ENCODE data around the gene IRF8. TPM values are rescaled to one million over a fixed set of nuclear protein-coding genes. Genes with fewer than 3 reads are reported as not detected.
A peak's percentile ranks its signal among the peaks of the same experiment; 100 is the strongest.

IRF8 gene
- total RNA-seq, 2 donors from 2014 or later = 5.4 to 22.8 TPM

- Mint-ChIP-seq H3K4me1 (peaks cover 9% of the 10 kb centered on the region), H3K4me3 (no peak overlapping the region), H3K36me3 (ENCODE audit: low read depth) (no peaks in the 10 kb centered on the region), H3K27ac (no peak overlapping the region), H3K27me3 (peaks cover 36% of the 10 kb centered on the region)
- no peak for DNase-seq
- no peak for ATAC-seq
- no peaks in the 10 kb centered on the region for H3K9me3 ChIP-seq (ENCODE audit: control insufficient read depth, low read length, poor library complexity, severe bottlenecking)
These were observed 7.8 kb upstream of the IRF8 start for GRCh38 chr16:85891033-85891775.

- Mint-ChIP-seq H3K4me3 (no peak overlapping the region), H3K4me1 (peaks cover 9% of the 10 kb centered on the region), H3K27ac (no peak overlapping the region), H3K27me3 (peaks cover 36% of the 10 kb centered on the region), H3K36me3 (ENCODE audit: low read depth) (no peaks in the 10 kb centered on the region)
- ATAC-seq (no peak), DNase-seq (no peak)
- no peaks in the 10 kb centered on the region for H3K9me3 ChIP-seq (ENCODE audit: control insufficient read depth, low read length, poor library complexity, severe bottlenecking)
These were observed 7.2 kb upstream of the IRF8 start for GRCh38 chr16:85891776-85892166.

- ATAC-seq (no peak), DNase-seq (no peak)
- no peak overlapping the region for H3K27ac Mint-ChIP-seq
- peaks cover 9% of the 10 kb centered on the region for H3K4me1 Mint-ChIP-seq
- no peaks in the 10 kb centered on the region for H3K9me3 ChIP-seq (ENCODE audit: control insufficient read depth, low read length, poor library complexity, severe bottlenecking)
- H3K4me3 Mint-ChIP-seq = no peak overlapping the region
- H3K36me3 Mint-ChIP-seq (ENCODE audit: low read depth) = no peaks in the 10 kb centered on the region
- H3K27me3 Mint-ChIP-seq = peaks cover 28% of the 10 kb centered on the region
These were observed 6.2 kb upstream of the IRF8 start for GRCh38 chr16:85892760-85893159.

GRCh38 chr16:85894266-85894665, 4.7 kb upstream of the IRF8 start:
- Mint-ChIP-seq H3K36me3 (ENCODE audit: low read depth) (no peaks in the 10 kb centered on the region), H3K4me3 (no peak overlapping the region), H3K27ac (no peak overlapping the region), H3K27me3 (peaks cover 29% of the 10 kb centered on the region), H3K4me1 (peaks cover 8% of the 10 kb centered on the region)
- ATAC-seq (no peak), DNase-seq (no peak)
- no peaks in the 10 kb centered on the region for H3K9me3 ChIP-seq (ENCODE audit: control insufficient read depth, low read length, poor library complexity, severe bottlenecking)

- Mint-ChIP-seq H3K36me3 (ENCODE audit: low read depth) (peaks cover 2% of the 10 kb centered on the region), H3K4me1 (peaks cover 16% of the 10 kb centered on the region), H3K27ac (no peak overlapping the region), H3K4me3 (no peak overlapping the region), H3K27me3 (peaks cover 50% of the 10 kb centered on the region)
- no peaks in the 10 kb centered on the region for H3K9me3 ChIP-seq (ENCODE audit: control insufficient read depth, low read length, poor library complexity, severe bottlenecking)
- ATAC-seq = no peak
- DNase-seq = no peak
These were observed 1.6 kb upstream of the IRF8 start for GRCh38 chr16:85897382-85897781.

GRCh38 chr16:85899444-85899843, 482 bp downstream of the IRF8 start:
- H3K4me3 Mint-ChIP-seq = peak overlapping the region; percentile 86
- ATAC-seq (no peak), DNase-seq (no peak)
- H3K9me3 ChIP-seq (ENCODE audit: control insufficient read depth, low read length, poor library complexity, severe bottlenecking) = no peaks in the 10 kb centered on the region
- peaks cover 2% of the 10 kb centered on the region for H3K36me3 Mint-ChIP-seq (ENCODE audit: low read depth)
- no peak overlapping the region for H3K27ac Mint-ChIP-seq
- H3K4me1 Mint-ChIP-seq = peaks cover 27% of the 10 kb centered on the region
- H3K27me3 Mint-ChIP-seq = peaks cover 63% of the 10 kb centered on the region

GRCh38 chr16:85900027-85900792, 1.2 kb downstream of the IRF8 start:
- H3K4me3 Mint-ChIP-seq = peak overlapping the region; percentile 41
- no peak for ATAC-seq
- no peak overlapping the region for H3K27ac Mint-ChIP-seq
- peaks cover 27% of the 10 kb centered on the region for H3K4me1 Mint-ChIP-seq
- H3K27me3 Mint-ChIP-seq = peaks cover 61% of the 10 kb centered on the region
- peaks cover 2% of the 10 kb centered on the region for H3K36me3 Mint-ChIP-seq (ENCODE audit: low read depth)
- no peaks in the 10 kb centered on the region for H3K9me3 ChIP-seq (ENCODE audit: control insufficient read depth, low read length, poor library complexity, severe bottlenecking)
- DNase-seq = no peak

GRCh38 chr16:85901110-85901509, 2.1 kb downstream of the IRF8 start:
- H3K9me3 ChIP-seq (ENCODE audit: control insufficient read depth, low read length, poor library complexity, severe bottlenecking) = no peaks in the 10 kb centered on the region
- ATAC-seq = no peak
- Mint-ChIP-seq H3K4me1 (peaks cover 27% of the 10 kb centered on the region), H3K27me3 (peaks cover 52% of the 10 kb centered on the region), H3K27ac (no peak overlapping the region), H3K4me3 (no peak overlapping the region), H3K36me3 (ENCODE audit: low read depth) (peaks cover 2% of the 10 kb centered on the region)
- DNase-seq = no peak

- DNase-seq = no peak
- Mint-ChIP-seq H3K4me1 (peaks cover 27% of the 10 kb centered on the region), H3K4me3 (peak overlapping the region; percentile 88), H3K27ac (peak overlapping the region; percentile 83), H3K36me3 (ENCODE audit: low read depth) (peaks cover 2% of the 10 kb centered on the region), H3K27me3 (peaks cover 50% of the 10 kb centered on the region)
- no peak for ATAC-seq
- no peaks in the 10 kb centered on the region for H3K9me3 ChIP-seq (ENCODE audit: control insufficient read depth, low read length, poor library complexity, severe bottlenecking)
These were observed 2.9 kb downstream of the IRF8 start for GRCh38 chr16:85901773-85902365.

- ATAC-seq (peak; percentile 86), DNase-seq (peak in 2 of 3 donors; percentile 13 to 24)
- no peaks in the 10 kb centered on the region for H3K9me3 ChIP-seq (ENCODE audit: control insufficient read depth, low read length, poor library complexity, severe bottlenecking)
- Mint-ChIP-seq H3K27ac (peak overlapping the region; percentile 83), H3K36me3 (ENCODE audit: low read depth) (peaks cover 2% of the 10 kb centered on the region), H3K27me3 (peaks cover 50% of the 10 kb centered on the region), H3K4me3 (peak overlapping the region; percentile 88), H3K4me1 (peaks cover 27% of the 10 kb centered on the region)
These were observed 3.6 kb downstream of the IRF8 start for GRCh38 chr16:85902366-85903155.

GRCh38 chr16:85903559-85903958, 4.6 kb downstream of the IRF8 start:
- Mint-ChIP-seq H3K27me3 (peaks cover 44% of the 10 kb centered on the region), H3K4me3 (peak overlapping the region; percentile 88), H3K27ac (peak overlapping the region; percentile 83), H3K36me3 (ENCODE audit: low read depth) (peaks cover 2% of the 10 kb centered on the region), H3K4me1 (peaks cover 25% of the 10 kb centered on the region)
- ATAC-seq = peak; percentile 40
- no peak for DNase-seq
- H3K9me3 ChIP-seq (ENCODE audit: control insufficient read depth, low read length, poor library complexity, severe bottlenecking) = no peaks in the 10 kb centered on the region

- Mint-ChIP-seq H3K4me1 (peaks cover 23% of the 10 kb centered on the region), H3K4me3 (peak overlapping the region; percentile 21), H3K27me3 (peaks cover 29% of the 10 kb centered on the region), H3K27ac (no peak overlapping the region), H3K36me3 (ENCODE audit: low read depth) (no peaks in the 10 kb centered on the region)
- ATAC-seq (no peak), DNase-seq (no peak)
- H3K9me3 ChIP-seq (ENCODE audit: control insufficient read depth, low read length, poor library complexity, severe bottlenecking) = no peaks in the 10 kb centered on the region
These were observed 6.4 kb downstream of the IRF8 start for GRCh38 chr16:85905110-85906095.

Data from T-helper 17 cell (primary cell).